Epithelial cell of esophagus (primary cell): ENCODE measurements around the gene SLC35A4.
A peak's percentile ranks its signal among the peaks of the same experiment; 100 is the strongest.

Experiments used
- DNase-seq: peaks from one replicate; pipeline ENCODE4 v3.0.0; 2010; ENCODE audit warnings: low read depth
- H3K4me3 ChIP-seq: 2 replicates; pipeline ENCODE4 v1.5.1; 2011; ENCODE audit warnings: mild to moderate bottlenecking, low read length, control low read depth
- CTCF ChIP-seq: IDR thresholded peaks from 2 replicates; pipeline ENCODE4 v1.5.1; 2011; ENCODE audit warnings: low read depth, mild to moderate bottlenecking, low read length, control low read depth, inconsistent platforms; ENCODE audit not compliant: insufficient read depth; ENCODE audit errors: missing control alignments

Gene SLC35A4

GRCh38 chr5:140608722-140609121 is 44.1 kb downstream of the SLC35A4 start:
- DNase-seq = no peak
- no peak overlapping the region for H3K4me3 ChIP-seq
- no peak for TF ChIP-seq CTCF

DNA sequence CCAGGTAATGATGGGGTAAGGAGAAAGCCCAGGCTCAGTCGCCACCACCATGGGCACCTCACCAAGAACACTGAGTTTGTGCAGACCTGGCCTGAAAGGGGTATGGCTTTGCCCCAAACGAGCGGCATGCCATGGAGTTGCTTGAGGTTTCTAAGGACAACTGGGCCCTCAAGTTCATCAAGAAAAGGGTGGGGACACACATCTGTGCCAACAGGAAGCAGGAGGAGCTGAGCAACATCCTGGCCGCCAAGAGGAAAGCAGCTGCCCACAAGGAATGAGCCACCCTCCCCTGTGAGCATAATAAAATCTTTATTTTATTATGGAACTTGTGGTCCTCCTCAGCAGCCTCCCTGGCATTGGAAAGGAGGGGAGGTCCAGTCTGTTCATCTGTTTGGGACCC is 44.5 kb downstream of the SLC35A4 start:
- DNase-seq = peak; percentile 71
- no peak for TF ChIP-seq CTCF
- H3K4me3 ChIP-seq = no peak overlapping the region

DNA sequence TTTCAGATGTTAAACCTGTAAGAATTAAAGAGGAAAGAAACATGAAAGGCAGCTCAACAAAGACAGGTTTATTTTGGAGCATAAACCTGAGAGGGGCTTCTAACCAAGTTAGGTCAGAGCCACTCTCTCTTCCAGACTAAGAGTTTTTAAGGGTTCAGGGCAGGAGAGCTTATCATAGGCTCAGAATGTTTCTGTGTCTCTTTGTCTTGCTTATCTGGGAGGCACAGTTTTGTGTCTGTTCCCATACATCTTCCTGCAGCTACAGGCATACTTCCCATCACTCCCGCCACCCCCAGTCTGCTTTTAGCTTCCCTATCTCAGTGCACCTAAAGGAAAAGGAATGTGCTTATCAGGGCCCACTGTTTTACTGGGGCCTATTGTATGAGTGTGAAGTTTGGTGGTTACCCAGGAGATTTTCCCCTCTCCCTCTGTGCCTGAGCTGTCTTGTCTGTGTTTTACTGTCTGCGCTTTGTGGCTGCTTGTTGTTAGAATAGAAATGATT is 46.4 kb downstream of the SLC35A4 start:
- DNase-seq = no peak
- H3K4me3 ChIP-seq = no peak overlapping the region

More for the DNA sequence above, 46.4 kb downstream of the SLC35A4 start:
- TF ChIP-seq CTCF = no peak
